NCI-H524 treated with DMSO at 0.1 percent for 48 hours (cell line): ENCODE results near the gene SYT8.

ENCODE experiments used
- DNase-seq: peaks from one replicate; lab custom pipeline; 2025; lab: John Stamatoyannopoulos, UW

SYT8 gene

DNA sequence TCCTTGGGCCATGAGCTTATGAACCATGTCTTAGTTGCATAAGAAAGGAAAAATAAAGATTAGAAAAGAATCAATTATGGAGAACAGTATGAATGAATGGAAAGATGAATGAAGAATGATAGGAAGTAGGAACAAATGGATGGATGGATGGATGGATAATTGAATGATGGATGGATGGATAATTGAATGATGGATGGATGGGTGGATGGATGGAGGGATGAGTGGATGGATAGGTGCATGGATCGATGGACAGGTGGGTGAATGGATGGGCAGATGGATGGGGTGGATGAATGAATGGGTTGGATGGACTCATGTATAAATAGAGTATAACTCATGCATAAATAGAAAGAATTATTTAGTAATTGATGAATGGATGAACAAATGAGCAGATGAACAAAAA is 25.3 kb downstream of the SYT8 start:
- no peak for DNase-seq

DNA sequence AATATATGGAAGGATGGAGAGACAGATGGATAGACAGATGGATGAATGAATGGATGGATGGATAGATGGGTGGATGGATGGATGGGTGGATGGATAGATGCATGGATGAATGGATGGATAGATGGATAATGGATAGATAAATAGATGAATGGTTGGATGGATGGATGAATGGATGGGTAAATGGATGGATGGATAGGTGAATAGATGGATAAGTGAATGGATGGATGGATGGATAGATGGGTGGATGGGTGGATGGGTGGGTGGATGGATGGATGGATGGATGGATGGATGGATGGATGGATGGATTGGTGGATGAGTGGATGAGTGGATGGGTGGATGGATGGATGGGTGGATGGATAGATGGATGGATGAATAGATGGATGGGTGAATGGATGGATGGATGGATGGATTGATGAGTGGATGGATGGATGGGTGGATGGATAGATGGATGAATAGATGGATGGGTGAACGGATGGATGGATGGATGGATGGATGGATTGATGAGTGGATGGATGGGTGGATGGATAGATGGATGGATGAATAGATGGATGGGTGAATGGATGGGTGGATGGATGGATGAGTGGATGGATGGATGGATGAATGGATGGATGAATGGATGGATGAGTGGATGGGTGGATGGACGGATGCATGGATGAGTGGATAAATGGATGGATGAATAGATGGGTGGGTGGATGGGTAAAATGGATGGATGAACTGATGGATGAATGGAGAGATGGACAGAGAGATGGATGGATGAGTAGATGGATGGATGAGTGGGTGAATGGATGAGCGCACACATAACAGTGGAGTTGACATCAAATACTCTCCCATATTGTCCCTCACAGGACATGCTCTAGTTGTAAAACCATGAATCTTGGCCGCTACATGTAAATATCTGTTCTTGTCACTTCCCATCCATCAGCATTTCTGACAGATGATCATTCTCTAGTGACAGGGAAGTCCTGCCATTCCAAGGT is 26.9 kb downstream of the SYT8 start:
- no peak for DNase-seq

DNA sequence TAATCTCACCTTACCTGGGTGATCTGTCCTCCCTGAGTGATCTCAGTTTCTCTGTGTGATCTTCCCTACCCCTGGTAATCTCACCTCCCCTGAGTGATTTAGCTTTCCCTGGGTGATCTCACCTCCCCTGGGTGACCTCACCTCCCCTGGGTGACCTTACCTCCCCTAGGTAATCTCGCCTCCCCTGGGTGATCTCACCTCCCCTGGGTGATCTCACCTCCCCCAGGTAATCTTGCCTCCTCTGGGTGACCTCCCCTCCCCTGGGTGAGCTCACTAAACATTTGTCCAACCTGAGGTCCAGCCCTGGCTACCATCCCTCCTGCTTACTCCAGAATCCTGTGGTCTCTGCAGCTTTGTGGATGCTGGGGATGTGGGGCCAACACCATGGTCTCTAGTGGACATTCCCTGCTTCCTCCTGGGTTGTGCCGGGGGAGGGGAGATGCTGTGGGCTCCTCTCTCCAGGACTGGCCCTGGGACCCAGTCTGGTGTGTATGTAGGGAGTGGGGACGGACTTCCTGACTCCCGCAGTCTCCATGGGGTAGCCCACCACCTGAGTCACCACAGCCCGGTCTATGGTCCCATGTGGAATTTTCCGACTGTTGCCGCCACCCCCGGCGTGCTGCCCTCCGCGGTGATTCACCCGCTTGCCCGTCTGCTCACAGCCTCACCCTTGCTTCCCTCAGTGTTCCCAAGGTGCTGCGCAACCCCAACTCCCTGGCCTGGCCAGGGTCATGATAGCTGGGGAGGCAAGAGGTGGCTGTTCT is 28.0 kb downstream of the SYT8 start:
- DNase-seq = no peak

DNA sequence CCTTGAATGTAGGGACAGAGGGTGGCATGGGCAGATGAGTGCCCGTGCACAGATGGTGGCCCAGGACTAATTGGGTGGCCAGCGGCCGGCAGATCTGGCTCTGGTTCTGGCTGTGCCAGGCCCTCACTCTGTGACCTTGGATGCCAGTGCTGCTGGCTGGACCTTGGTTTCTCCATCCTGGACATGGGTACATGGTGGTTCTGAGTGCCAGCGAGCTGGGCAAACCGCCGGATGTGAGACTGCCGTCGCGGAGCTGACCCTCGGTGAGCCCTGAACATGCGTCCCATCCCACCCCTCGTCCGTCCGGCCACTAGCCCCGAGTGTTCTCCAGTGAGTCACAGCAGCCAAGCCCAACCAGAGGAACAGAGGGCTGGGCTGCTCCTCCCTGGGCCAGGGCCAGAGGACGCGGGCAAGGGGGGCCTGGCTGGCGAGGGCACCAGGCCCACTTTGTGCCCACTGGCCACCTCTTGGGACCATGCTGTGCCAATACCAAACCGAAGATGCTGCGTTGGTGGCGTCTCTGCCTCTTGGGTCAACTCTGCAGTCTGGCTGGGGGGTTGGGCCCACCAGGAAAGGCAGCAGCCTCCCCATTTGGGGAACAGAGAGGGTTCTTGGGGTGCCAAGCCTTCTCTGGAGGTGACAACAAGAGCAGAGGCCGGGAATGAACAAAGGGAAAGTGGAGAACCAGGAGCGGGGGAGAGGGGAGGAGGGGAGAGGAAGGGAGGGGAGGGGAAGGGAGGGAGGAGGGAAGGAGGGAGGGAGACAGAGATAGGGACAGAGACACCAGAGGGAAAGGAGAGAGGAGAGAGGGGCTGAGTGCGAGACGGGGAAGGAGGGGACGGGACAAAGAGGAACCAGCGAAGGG is 28.8 kb downstream of the SYT8 start:
- no peak for DNase-seq

DNA sequence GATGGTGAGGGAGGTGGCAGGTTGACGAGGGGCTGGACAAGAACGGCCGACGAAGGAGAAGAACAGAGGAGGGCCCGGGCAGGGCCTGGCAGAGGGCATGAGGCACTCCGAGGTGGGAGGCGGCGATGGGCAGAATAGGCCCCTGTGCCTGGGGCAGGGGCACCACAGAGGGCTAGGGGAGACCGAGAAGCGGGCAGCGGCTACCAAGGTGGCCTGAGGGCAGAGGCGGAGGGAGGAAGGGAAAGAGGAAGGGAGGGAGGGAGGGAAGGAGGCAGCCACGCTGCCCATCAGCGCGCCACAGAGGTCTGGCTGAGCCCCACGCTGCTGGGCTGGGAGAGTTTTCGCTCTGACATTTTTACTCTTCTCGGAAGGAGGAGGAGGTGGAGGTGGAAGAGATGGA is 29.4 kb downstream of the SYT8 start:
- no peak for DNase-seq

DNA sequence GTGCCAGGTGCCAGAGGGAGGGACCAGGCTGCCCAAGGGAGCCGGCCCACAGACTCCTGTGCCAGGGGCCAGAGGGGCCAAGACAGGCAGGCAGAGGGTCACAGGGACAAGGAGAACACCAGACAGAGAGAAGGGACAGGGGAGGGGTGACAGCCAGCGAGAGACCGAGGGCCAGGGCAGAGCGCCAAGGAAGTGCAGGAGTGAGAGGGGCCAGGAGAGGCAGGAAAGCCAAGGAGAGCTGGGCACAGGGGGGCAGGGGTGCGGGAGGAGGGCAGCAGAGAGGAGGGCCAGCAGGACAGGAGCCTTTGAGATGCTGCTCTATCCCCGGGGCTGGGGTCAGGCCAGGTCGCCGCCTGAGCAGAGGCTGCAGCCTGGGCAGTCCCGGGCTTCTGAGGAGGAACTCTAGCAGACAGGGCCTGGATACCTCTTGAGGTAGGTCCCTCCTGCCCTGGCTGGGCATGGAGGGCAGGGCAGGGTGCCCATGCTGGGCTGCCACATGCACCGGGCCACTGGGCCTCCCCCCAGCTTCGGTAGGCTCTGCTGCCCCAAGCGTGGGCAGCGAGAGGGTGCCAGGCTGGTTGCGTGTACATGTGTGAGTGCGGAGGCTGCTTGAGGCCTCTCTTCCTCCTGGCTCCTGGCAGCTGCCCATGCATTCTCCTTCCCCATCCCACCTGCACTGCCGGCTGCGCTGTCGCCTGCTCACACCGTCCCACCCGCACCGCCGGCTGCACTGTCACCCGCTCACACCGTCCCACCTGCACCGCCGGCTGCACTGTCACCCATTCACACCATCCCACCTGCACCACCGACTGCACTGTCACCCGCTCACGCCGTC is 30.3 kb downstream of the SYT8 start:
- no peak for DNase-seq

DNA sequence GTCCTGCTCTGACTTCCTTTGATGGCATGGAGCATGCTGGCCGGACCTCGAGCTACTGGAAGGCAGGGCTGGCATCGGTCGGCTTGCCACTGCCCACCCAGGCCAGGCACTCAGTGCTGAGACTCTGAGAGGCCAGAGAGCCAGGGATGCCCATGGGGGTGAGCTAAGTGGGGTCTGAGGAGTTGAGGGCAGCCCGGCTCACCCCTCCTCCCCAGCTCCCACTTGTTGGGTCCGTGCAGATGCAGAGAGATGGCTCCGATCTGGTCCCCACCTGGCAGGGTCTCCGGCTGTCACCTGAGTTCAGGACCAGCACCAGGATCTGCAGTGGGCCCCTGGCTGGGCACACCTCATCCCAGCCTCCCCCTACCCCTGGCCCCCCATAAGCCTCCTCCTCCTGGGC is 31.4 kb downstream of the SYT8 start:
- DNase-seq = no peak

DNA sequence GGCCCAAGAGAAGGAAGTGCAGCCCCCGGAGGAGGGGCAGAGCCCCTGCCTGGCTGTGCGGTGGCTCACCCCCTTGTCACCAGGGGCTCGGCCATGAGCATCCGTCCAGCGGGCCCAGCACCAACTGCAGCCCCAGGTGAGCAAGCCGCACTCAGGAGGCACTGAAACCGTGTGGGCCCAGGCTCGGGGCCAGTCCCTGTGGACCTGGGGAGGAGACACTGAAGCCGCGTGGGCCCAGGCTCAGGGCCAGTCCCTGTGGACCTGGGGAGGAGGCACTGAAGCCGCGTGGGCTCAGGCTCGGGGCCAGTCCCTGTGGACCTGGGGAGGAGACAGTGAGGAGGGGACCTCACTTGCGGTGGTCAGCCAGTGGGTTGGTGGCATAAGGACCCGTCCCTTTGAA is 32.0 kb downstream of the SYT8 start:
- DNase-seq = no peak

DNA sequence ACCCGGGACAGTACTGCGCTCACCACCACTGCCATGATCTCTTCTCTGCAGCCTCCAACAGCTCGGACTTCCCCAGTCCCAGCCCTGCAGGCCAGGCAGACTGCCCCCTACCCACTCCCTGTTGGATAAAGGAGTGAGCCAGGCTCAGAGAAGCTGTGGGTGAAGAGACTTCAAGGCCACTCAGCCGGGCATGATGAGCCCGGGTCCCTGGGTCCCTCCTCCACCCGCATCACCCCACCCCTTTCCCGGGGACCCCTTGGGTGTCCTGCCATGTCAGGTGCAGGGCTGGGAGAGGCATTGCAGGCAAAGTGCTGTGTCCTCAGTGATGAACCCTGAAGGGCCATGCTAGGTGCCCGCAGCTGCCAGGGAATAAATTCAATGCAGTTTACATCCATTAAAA is 32.6 kb downstream of the SYT8 start:
- DNase-seq = no peak

DNA sequence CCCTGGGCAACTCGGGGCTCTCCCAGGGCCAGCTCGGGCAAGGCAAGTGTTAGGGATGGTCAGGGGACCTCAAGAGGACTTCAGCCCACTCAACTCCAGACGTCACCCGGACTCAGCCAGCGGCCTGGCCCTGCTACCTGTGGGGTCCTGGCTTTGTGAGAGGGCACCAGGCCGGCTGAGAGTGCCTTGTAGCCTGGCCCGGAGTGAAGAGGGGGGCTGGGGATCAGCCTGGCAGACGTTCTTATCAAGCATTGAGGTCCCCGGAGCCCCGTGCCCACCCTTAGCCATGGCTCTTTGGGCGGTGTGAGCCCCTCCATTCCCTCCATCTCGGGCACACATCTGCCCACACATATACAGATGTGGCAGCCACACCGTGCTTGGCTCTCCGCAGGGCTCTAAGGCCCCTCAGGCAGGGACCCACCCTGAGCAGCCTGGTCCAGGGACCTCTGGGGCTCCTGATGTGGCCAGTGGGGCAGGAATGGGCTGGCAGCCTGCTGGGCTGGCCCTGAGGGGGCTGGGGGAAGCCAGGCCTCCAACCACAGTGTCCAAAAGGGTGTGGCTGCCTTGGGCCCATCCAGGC is 33.4 kb downstream of the SYT8 start:
- DNase-seq = no peak

DNA sequence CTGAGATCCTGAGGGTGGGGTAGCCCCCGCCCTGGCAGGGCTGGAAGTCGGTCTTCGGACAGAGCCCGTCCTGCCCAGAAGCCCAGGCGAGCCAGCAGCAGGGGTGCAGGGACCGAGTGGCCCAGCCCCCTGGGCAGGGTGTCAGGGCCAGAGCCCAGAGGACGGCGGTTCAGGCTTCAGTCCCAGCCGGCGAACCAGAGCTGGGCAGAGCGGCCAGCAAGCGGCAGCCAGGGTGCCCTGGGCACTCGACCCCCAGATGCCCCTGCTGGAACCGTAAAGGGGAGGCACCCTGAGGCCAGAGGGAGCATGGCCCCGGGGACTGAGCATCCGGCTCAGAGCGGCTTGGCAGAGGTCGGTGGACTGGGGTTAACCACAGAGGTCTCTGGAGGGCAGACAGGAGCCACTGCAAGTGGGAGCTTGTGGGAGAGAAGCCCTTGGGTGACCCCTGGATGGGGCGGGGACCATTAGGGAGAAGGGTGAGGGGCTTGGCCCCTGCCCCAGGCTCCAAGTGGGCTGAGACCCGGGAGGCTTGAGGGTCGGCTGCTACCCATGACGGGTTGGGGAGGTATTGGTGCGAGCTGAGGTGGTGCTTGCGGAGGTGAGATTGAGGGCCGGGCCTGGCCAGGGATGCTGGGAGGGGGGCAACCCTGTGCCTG is 34.0 kb downstream of the SYT8 start:
- DNase-seq = no peak

DNA sequence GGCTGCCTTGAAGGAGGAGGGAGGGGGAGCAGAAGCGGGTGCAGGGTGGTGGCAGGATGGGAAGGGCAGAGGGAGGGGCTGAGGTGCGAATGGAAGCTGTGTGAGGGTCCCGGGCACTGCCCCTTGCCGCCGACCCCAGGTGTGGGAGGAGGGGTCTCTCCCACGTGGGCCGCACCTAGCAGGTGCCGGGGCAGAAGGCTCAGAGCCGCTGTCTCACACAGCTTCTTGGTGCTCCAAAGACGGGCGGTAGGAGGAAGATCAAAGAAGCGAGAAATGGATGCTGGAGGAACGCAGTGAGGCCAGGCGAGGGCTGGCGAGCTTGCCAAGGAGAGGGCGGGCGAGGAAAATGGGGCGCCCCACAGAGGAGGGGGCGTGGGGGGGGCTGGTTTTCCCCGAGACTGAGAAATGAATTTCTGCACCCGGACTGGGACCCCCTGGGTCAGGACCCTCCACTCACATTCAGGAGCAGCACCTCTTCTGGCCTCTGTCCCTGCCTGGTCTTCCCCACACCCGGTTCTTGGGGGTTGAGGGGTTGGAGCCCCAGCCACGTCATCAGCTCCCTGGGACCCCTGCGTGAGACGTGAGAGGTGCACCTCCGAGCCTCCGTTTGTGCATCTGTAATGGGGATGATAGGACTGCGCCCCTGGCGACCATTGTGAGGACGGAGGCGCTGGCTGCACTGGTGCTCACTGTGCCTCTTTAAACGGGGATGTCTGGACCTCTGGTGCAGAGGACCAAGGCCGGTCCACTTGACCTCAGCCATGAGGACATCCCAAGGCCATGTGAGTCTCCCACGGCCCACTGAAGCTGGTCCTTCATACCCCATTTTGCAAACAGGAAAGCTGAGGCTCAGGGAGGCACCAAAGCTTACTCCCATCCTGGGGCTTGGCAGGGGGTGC is 34.9 kb downstream of the SYT8 start:
- no peak for DNase-seq

DNA sequence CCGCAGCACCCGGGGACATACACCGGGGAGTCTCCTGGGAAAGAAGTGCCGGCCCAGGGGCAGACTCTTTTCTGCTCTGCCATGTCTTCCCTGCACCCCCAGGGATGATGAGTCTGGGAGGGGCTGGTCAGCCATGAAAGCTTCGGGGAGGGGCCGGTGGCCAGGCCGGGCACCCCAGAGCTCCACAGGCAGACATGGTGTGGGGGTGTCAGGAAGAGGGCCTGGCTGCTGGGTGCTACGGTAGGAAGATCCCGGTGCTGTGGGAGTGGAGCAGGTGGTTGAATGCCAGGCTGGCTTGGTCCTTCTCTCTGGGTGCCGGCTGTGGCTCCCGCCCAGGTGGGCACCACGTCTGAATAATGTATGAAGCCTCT is 35.5 kb downstream of the SYT8 start:
- no peak for DNase-seq

DNA sequence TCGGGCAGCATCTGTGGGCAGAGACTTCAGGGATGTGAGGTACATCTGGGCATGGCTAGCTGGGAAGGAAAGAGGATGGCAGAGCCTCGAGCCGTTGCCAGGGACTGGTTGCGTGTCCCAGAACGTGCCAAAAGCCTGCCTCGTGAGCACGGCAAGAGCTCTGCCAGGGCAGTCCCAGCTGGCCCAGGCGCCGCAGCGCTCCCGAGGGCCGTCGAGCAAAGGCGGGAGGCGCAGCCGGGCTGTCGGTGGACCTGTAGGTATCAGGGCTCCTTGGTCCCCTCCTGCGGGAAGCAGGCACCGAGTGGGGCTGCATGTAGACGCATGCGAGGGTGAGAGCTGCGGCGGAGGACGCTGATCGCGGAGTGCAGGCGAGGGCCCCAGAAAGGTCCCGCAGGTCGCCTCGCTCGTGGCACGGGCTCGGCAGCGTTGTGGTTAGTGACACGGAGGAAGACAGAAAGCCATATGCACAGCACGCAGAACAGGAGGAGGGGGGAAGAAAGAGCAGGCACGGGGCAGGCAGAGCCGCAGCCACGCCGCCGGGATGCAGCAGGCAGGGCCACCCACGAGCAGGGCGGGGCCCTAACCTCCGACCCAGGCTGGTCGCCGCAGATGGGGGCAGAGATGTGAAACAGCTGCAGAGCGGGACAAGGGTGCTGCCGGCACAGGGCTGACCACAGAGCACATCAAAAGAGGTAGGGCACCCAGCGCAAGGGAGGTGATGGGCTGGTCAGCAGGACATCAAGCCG is 36.1 kb downstream of the SYT8 start:
- DNase-seq = no peak

DNA sequence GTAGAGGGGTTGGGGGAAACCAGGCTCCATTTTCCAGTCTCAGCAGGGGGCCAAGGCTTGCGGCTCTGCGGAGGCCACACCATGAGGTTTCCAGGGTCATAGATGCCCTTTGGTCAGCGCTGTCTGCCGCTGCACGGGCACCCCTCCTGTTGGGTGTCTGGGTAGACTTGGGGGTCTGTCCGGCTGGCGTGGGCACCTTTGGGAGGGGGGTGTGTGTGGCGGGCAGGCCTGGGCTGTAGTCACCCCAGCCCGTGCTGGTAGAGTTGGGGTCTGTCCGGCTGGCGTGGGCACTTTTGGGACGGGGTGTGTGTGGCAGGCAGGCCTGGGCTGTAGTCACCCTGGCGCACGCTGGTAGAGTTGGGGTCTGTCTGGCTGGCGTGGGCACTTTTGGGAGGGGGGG is 36.7 kb downstream of the SYT8 start:
- DNase-seq = no peak

DNA sequence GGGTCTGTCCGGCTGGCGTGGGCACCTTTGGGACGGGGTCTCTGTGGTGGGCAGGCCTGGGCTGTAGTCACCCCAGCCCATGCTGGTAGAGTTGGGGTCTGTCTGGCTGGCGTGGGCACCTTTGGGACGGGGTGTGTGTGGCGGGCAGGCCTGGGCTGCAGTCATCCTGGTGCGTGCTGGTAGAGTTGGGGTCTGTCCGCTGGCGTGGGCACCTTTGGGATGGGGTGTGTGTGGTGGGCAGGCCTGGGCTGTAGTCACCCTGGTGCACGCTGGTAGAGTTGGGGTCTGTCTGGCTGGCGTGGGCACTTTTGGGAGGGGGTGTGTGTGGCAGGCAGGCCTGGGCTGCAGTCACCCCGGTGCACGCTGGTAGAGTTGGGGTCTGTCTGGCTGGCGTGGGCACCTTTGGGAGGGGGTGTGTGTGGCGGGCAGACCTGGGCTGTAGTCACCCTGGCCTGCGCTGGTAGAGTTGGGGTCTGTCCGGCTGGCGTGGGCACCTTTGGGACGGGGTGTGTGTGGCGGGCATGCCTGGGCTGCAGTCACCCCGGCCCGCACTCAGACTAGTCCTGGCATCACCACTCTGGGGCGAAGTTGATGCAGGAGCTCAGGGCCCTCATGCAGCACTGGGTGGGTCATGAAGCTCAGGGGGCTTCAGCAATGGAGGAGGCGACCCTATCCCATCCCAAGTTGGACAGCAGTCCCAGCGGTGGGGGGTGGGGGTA is 37.6 kb downstream of the SYT8 start:
- DNase-seq = no peak

DNA sequence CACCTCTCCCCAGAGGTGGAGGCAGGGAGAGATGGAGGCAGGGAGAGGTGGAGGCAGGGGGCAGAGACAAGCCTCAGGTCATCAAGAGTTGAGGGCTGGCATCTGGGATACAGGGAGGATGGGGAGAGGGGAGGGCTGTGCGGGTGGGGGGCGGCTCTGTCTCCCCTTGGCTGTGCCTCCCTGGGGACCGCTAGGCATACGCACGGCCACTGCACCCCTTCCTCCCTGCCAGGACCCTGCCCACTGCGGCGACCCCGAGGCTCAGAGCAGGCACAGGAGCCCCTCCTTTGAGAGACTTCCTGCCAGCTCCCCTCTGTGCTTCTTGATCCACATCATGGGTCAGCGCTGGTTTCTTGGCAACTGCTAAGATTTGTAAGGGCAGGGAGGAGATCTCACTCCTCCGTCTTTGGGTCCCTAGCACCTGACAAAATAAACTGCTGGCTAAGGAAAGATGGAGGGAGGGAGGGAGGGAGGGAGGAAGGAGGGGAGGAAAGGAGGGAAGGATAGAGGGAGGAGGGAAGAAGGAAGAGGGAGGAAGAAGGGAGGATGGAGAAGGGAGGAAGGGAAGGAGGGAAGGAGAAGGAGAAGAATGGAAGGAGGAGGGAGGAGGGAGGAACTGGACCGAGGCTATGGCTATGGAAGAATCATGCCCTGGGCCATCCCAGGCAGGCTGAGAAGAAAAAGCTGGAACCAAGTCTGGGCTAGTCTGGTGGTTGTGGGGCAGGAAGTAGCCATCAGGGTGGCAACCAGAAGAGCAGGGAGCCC is 38.4 kb downstream of the SYT8 start:
- no peak for DNase-seq
